Endothelial cell (in vitro differentiated cells): Measurements from ENCODE around the gene SUSD6. TPM values are rescaled to one million over a fixed set of nuclear protein-coding genes. Genes with fewer than 3 reads are reported as not detected.

Source experiments
- DNase-seq: peaks from one replicate; pipeline ENCODE4 v3.0.0; 2021; ENCODE audit warnings: low spot score
- H3K27ac Mint-ChIP-seq: one replicate; pipeline ENCODE4 v1.8.0; 2021; ENCODE audit warnings: mixed read lengths, inconsistent platforms; ENCODE audit not compliant: unreplicated experiment
- H3K27me3 Mint-ChIP-seq: one replicate; pipeline ENCODE4 v1.8.0; 2021; ENCODE audit warnings: mild to moderate bottlenecking, moderate library complexity, mixed read lengths, inconsistent platforms; ENCODE audit not compliant: unreplicated experiment
- H3K36me3 Mint-ChIP-seq: one replicate; pipeline ENCODE4 v1.8.0; 2021; ENCODE audit warnings: mild to moderate bottlenecking, low read depth, mixed read lengths, inconsistent platforms; ENCODE audit not compliant: unreplicated experiment
- H3K4me1 Mint-ChIP-seq: one replicate; pipeline ENCODE4 v1.8.0; 2021; ENCODE audit warnings: mild to moderate bottlenecking, mixed read lengths, inconsistent platforms; ENCODE audit not compliant: unreplicated experiment
- H3K4me3 Mint-ChIP-seq: one replicate; pipeline ENCODE4 v1.8.0; 2021; ENCODE audit warnings: mild to moderate bottlenecking, mixed read lengths, inconsistent platforms; ENCODE audit not compliant: unreplicated experiment
- H3K9me3 Mint-ChIP-seq: one replicate; pipeline ENCODE4 v1.8.0; 2021; ENCODE audit warnings: mixed read lengths, inconsistent platforms; ENCODE audit not compliant: unreplicated experiment
- total RNA-seq: library from RNA; stranded (reverse); fragmentation: NEBNext Ultra II Directional; extraction: Animal tissue kit (Norgen Biotek cat#: 25700); gene quantifications from one replicate; pipeline ENCODE4 v1.2.1, GENCODE V29; 2021; ENCODE audit not compliant: unreplicated experiment
- TF ChIP-seq, protein P1 (sequence below): fragments of 200-600 bp; sonication (generic); IDR thresholded peaks from one replicate; pipeline ENCODE4 v1.5.0; 2021; ENCODE audit warnings: antibody characterized with exemption; ENCODE audit not compliant: unreplicated experiment

SUSD6 gene
- total RNA-seq, 1 donor from 2014 or later = 71.5 TPM

DNA sequence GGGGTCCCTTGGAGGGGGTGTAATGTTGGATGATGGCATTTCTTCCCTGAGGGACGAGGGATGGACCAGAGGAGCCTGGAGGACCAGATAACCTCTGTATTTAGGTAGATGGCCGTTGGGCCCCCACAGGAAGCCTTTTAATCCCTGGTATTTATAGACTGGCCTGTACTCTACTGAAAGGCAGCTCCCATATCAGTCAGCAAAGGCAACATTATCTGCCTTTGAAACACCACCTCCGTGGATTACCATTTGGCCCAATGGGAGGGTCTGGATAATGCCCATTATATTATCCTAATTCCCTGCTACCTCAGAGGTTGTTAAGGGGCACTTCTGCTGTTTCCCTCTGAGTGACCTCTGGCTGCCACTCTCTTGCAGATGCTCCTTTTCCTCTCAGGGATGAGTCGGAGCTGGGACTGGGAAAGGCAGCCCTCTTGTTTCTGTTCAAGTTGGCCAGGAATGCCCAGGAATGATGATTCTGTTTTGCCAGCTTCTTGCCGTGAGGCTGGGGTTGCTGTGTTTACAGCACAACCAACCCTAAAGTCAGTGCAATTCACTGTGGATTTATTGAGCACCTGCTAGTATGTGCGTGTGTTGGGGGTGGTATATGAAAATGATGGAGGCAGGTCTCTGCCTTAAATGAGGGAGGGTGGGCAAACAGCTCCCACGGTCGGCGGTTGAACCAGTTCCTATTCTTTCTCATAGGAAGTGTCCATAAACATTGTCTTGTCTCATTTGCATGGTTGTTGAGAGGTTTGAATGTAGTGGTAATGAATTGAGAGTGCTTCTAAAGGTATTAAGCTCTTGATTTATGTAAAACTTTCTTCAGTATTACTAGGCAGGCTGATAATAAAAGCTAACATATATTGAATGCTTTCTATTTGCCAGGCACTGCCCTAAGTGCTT lies 18.1 kb downstream of the SUSD6 start:
- Mint-ChIP-seq H3K27me3 (peaks cover 8% of the 10 kb centered on the region), H3K4me3 (no peak overlapping the region), H3K4me1 (peaks cover 81% of the 10 kb centered on the region), H3K27ac (no peak overlapping the region), H3K9me3 (no peaks in the 10 kb centered on the region), H3K36me3 (peaks cover 3% of the 10 kb centered on the region)
- TF ChIP-seq, protein P1, sequence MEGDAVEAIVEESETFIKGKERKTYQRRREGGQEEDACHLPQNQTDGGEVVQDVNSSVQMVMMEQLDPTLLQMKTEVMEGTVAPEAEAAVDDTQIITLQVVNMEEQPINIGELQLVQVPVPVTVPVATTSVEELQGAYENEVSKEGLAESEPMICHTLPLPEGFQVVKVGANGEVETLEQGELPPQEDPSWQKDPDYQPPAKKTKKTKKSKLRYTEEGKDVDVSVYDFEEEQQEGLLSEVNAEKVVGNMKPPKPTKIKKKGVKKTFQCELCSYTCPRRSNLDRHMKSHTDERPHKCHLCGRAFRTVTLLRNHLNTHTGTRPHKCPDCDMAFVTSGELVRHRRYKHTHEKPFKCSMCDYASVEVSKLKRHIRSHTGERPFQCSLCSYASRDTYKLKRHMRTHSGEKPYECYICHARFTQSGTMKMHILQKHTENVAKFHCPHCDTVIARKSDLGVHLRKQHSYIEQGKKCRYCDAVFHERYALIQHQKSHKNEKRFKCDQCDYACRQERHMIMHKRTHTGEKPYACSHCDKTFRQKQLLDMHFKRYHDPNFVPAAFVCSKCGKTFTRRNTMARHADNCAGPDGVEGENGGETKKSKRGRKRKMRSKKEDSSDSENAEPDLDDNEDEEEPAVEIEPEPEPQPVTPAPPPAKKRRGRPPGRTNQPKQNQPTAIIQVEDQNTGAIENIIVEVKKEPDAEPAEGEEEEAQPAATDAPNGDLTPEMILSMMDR = no peak
- DNase-seq = no peak

DNA sequence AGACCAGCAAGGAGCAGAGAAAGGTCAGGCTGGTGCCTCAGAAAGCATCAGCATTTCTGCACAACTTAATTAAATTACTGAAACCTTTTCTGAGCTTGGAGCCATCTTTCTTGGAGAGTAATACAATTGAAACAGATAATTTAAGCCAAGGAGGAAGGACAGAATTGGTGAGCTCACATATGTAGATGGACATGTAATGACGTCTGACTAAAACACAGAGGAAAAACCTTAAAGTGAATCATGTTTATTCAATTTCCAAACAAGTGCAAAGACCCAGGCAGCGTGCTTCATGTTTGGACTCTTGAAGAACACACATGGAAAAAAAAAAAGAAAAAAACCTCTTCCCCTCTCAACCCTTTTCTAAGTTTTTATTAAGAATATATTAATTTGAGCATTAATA lies 19.0 kb downstream of the SUSD6 start:
- H3K4me1 Mint-ChIP-seq = peaks cover 79% of the 10 kb centered on the region
- H3K27me3 Mint-ChIP-seq = peaks cover 9% of the 10 kb centered on the region
- no peak for DNase-seq
- H3K36me3 Mint-ChIP-seq = peaks cover 3% of the 10 kb centered on the region
- H3K9me3 Mint-ChIP-seq = no peaks in the 10 kb centered on the region
- TF ChIP-seq, protein P1 = no peak
- H3K4me3 Mint-ChIP-seq = no peak overlapping the region
- no peak overlapping the region for H3K27ac Mint-ChIP-seq

DNA sequence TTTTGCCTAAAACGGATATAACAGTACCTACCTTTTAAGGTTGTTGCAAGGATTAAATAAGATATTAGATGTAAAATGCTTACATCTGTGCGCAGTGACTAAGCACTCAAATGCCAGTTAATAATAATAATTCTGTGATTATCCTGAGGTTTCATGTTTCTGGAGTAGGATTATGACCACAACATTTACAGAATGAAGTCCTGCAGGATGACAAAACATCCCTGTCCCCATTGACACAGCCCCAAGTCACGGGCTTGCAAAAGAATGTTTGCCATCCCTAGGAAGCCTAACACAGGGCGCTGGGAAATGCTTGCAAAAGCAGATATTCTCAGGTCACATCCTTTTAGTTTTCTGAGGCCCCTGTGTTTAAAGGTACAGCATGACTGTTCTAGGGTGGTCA lies 20.1 kb downstream of the SUSD6 start:
- H3K4me1 Mint-ChIP-seq = peaks cover 79% of the 10 kb centered on the region
- H3K36me3 Mint-ChIP-seq = no peaks in the 10 kb centered on the region
- no peak overlapping the region for H3K4me3 Mint-ChIP-seq
- TF ChIP-seq, protein P1 = no peak
- H3K27ac Mint-ChIP-seq = no peak overlapping the region
- no peak for DNase-seq
- peaks cover 8% of the 10 kb centered on the region for H3K27me3 Mint-ChIP-seq
- no peaks in the 10 kb centered on the region for H3K9me3 Mint-ChIP-seq

DNA sequence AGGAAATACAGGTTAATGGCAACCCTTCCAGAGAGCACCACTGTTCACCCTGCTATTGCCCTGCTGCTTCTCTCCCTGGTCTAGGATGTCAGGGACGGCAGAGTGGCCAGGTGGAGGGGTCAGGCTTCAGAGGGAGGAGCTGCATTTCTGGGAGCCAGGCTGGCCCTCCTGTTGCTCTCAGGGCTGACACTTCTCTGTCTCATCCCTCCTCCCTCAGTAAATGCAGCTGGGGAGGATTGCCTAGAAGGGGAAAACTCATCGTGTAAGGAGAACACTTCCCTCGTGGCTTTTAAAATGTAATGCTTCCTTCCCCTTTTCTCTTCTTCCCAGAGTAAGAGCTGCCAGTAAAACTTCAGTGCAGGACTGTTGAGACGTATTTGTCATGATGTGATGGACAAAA lies 20.8 kb downstream of the SUSD6 start:
- Mint-ChIP-seq H3K4me1 (peaks cover 80% of the 10 kb centered on the region), H3K27me3 (peaks cover 8% of the 10 kb centered on the region), H3K4me3 (no peak overlapping the region), H3K36me3 (peaks cover 2% of the 10 kb centered on the region), H3K9me3 (no peaks in the 10 kb centered on the region), H3K27ac (peak overlapping the region; percentile 43)
- DNase-seq = no peak
- TF ChIP-seq, protein P1 = no peak

DNA sequence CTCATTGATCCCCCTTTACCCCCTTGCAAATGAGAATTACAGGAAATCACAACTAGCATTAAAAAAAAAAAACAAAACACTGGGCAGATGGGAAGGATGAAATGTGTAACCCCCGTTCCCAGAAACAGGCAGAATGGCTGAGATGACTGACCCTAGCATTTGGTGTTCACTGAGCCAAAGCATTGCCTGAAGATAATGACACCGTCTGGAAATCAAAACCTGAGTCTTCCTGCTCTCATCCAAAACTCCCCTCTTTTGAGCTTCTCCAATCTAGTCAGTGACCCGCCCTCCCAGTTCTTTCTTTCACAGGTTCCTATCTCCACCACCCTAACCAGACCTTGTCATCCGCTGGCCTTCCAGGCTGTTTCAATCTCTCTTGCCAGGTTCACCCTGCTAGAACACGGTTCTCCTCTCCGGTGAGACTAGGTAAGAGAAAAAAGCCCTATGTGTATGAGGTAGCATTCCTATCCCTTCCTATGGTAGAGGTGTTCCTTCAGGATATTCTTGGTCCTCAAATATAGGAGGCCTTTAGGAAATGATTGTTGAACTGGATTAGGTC lies 21.3 kb downstream of the SUSD6 start:
- TF ChIP-seq, protein P1 = no peak
- H3K27ac Mint-ChIP-seq = peak overlapping the region; percentile 43
- H3K27me3 Mint-ChIP-seq = peaks cover 8% of the 10 kb centered on the region
- H3K4me1 Mint-ChIP-seq = peaks cover 84% of the 10 kb centered on the region
- no peaks in the 10 kb centered on the region for H3K9me3 Mint-ChIP-seq
- DNase-seq = no peak
- no peak overlapping the region for H3K4me3 Mint-ChIP-seq
- peaks cover 4% of the 10 kb centered on the region for H3K36me3 Mint-ChIP-seq
